B cell (primary cell): ENCODE results near the gene CCR5.

Experiments
- EZH2 ChIP-seq: IDR thresholded peaks from 2 replicates; pipeline ENCODE4 v1.6.1; 2012; ENCODE audit warnings: borderline replicate concordance, low read depth, mild to moderate bottlenecking, moderate library complexity, low read length; ENCODE audit not compliant: insufficient read depth, poor library complexity, severe bottlenecking
- TF ChIP-seq, protein P1 (sequence below): fragments of 200-600 bp; IDR thresholded peaks from one replicate; pipeline ENCODE4 v1.8.0; 2022; ENCODE audit warnings: antibody characterized with exemption, mild to moderate bottlenecking

DNA sequence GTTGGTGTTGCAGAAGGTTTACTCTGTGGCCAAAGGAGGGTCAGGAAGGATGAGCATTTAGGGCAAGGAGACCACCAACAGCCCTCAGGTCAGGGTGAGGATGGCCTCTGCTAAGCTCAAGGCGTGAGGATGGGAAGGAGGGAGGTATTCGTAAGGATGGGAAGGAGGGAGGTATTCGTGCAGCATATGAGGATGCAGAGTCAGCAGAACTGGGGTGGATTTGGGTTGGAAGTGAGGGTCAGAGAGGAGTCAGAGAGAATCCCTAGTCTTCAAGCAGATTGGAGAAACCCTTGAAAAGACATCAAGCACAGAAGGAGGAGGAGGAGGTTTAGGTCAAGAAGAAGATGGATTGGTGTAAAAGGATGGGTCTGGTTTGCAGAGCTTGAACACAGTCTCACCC lies 4.0 kb downstream of the CCR5 start:
- TF ChIP-seq, protein P1, sequence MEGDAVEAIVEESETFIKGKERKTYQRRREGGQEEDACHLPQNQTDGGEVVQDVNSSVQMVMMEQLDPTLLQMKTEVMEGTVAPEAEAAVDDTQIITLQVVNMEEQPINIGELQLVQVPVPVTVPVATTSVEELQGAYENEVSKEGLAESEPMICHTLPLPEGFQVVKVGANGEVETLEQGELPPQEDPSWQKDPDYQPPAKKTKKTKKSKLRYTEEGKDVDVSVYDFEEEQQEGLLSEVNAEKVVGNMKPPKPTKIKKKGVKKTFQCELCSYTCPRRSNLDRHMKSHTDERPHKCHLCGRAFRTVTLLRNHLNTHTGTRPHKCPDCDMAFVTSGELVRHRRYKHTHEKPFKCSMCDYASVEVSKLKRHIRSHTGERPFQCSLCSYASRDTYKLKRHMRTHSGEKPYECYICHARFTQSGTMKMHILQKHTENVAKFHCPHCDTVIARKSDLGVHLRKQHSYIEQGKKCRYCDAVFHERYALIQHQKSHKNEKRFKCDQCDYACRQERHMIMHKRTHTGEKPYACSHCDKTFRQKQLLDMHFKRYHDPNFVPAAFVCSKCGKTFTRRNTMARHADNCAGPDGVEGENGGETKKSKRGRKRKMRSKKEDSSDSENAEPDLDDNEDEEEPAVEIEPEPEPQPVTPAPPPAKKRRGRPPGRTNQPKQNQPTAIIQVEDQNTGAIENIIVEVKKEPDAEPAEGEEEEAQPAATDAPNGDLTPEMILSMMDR = no peak
- no peak for TF ChIP-seq EZH2
